Spleen (tissue), 11 donors: ENCODE data around the gene EGFL8. TPM values are rescaled to one million over a fixed set of nuclear protein-coding genes. Genes with fewer than 3 reads are reported as not detected.

Experiments
- DNase-seq: peaks from one replicate; pipeline ENCODE4 v3.0.0-alpha.2; 2020
- H3K27ac ChIP-seq, 8 donors: fragments of 200-600 bp; sonication (generic) in 7 of 8; 1 replicate in 4 of 8; 2 replicates in 4 of 8; pipeline versions ENCODE4 v1.5.0 to v1.8.0; 2016 to 2021; ENCODE audit warnings: inconsistent platforms in 4 of 8, mild to moderate bottlenecking in 4 of 8, moderate library complexity in 1 of 8
- H3K27me3 ChIP-seq, 7 donors: fragments of 200-600 bp; sonication (generic) in 6 of 7; replicated peaks in 1 of 7; 1 replicate in 4 of 7; 2 replicates in 3 of 7; pipeline versions ENCODE4 v1.5.0 to v1.8.0; 2016 to 2021; ENCODE audit warnings: inconsistent platforms in 3 of 7, mild to moderate bottlenecking in 1 of 7
- H3K36me3 ChIP-seq, 6 donors: fragments of 200-600 bp; sonication (generic) in 5 of 6; 1 replicate in 4 of 6; 2 replicates in 2 of 6; pipeline versions ENCODE4 v1.5.0 to v1.8.0; 2016 to 2021; ENCODE audit warnings: inconsistent platforms in 2 of 6
- H3K4me1 ChIP-seq, 6 donors: fragments of 200-600 bp; sonication (generic) in 5 of 6; 1 replicate in 3 of 6; 2 replicates in 3 of 6; pipeline versions ENCODE4 v1.5.0 to v1.8.0; 2016 to 2021; ENCODE audit warnings: inconsistent platforms in 3 of 6
- H3K4me3 ChIP-seq, 8 donors: fragments of 200-600 bp; sonication (generic) in 7 of 8; 1 replicate in 4 of 8; 2 replicates in 4 of 8; pipeline versions ENCODE4 v1.5.0 to v1.8.0; 2016 to 2021; ENCODE audit warnings: inconsistent platforms in 4 of 8, mild to moderate bottlenecking in 4 of 8, moderate library complexity in 2 of 8
- H3K9me3 ChIP-seq, 8 donors: fragments of 200-600 bp; sonication (generic) in 7 of 8; 1 replicate in 4 of 8; 2 replicates in 4 of 8; pipeline versions ENCODE4 v1.5.0 to v1.8.0; 2016 to 2021; ENCODE audit warnings: inconsistent platforms in 4 of 8
- CTCF ChIP-seq, 11 experiments: fragments of 200-600 bp in 7 of 11; fragments of 450-650 bp in 4 of 11; sonication (generic) in 4 of 11; IDR thresholded peaks in 8 of 11; conservative IDR thresholded peaks in 3 of 11; 1 replicate in 7 of 11; 2 replicates in 4 of 11; pipeline versions ENCODE4 v1.4.0 to v1.8.0; 2016 to 2021; ENCODE audit warnings: antibody characterized with exemption in 11 of 11, inconsistent platforms in 4 of 11, mild to moderate bottlenecking in 1 of 11
- POLR2A ChIP-seq, 3 donors: fragments of 450-650 bp; IDR thresholded peaks; one replicate each; pipeline ENCODE4 v1.5.1; 2017; ENCODE audit warnings: antibody characterized with exemption in 3 of 3, mild to moderate bottlenecking in 1 of 3
- POLR2AphosphoS5 ChIP-seq, 3 donors: sonication (generic); formaldehyde crosslinking; IDR thresholded peaks; one replicate each; pipeline ENCODE4 v1.5.1; 2017; ENCODE audit warnings: antibody characterized with exemption in 3 of 3
- WGBS, 5 donors: extraction: QIAGEN DNeasy Blood & Tissue Kit in 3 of 5; methylation state at CpG; one replicate each; pipeline versions ENCODE4 v1.1.5 to v1.1.7; 2013 to 2018; 5-methylcytosine and 5-hydroxymethylcytosine counted together
- intact Hi-C: fragments of 100-400 bp; cut with DNase I; formaldehyde crosslinking; loops from one replicate; pipeline ENCODE4 v1.15.0; 2023; ENCODE audit warnings: low total_unique reads
- polyA plus RNA-seq, 3 donors: library from polyadenylated mRNA; stranded (reverse); fragments of 200-250 nt; gene quantifications; one replicate each; pipeline ENCODE4 v1.2.1, GENCODE V29; 2013
- total RNA-seq, 7 donors: library from RNA; depleted of rRNA in 3 of 7; stranded (reverse); fragments of >200 nt in 3 of 7; fragmentation: NEBNext Ultra II Directional in 4 of 7; extraction: Animal tissue kit (Norgen Biotek cat#: 25700) in 4 of 7; gene quantifications; one replicate each; pipeline versions ENCODE4 v1.1.0 to v1.2.1, GENCODE V29; 2016 to 2021
- donor health status: healthy with polysubstance abuse.
- donor health status: DM: no; HTN: no; CAD: no; lungs with moderate emphysema.
- donor health status: DM: no; HTN: no; CAD: no.
- donor health status: Bipolar disorder and iron deficiency.
- donor health status: healthy.
- donor health status: DM: no; HTN: no; CAD: no.
- donor health status: DM: yes; HTN: yes; CAD: no.

EGFL8 gene
- total and polyA plus RNA-seq, 10 donors, result 4.4 to 32.8 (median 11.9) TPM

- H3K27ac ChIP-seq, result peak within 1 kb of the TSS; percentile 91 to 100 (median 98)
- intact Hi-C loops, result loop anchor here (10.0 kb wide), 1 partner anchor 65 kb away; the partner anchor contains the start of gene ATF6B
Measured at GRCh38 chr6:32190054-32190851, 25.9 kb downstream of the EGFL8 start, which contains the start of gene PBX2. TSS of gene PBX2 (minus strand) at chr6:32190202. CDS start at chr6:32189915, 287 bp downstream.

GRCh38 chr6:32190911-32191677 lies 26.7 kb downstream of the EGFL8 start:
- intact Hi-C loops, result loop anchor here (10.0 kb wide), 1 partner anchor 66 kb away; the partner anchor contains the start of gene ATF6B
- 60 to 76% (median 65%) methylated on average over 8 of the region's 8 CpGs for WGBS, 5 donors
- H3K4me3 ChIP-seq, result peak overlapping the region; percentile 61 to 89 (median 73)

More at GRCh38 chr6:32190054-32190851, 25.9 kb downstream of the EGFL8 start, which contains the start of gene PBX2:
- Histone ChIP-seq H3K27me3 (no peaks in the 10 kb centered on the region), H3K4me3 (peak within 1 kb of the TSS; percentile 61 to 89 (median 73)), H3K9me3 (no peaks in the 10 kb centered on the region), H3K4me1 (peaks cover 62 to 94% (median 83%) of the 10 kb centered on the region in 6 donors), H3K36me3 (peaks cover 0 to 37% (median 21%) of the 10 kb centered on the region in 6 donors)
- 0 to 5% (median 2%) methylated on average over 19 to 23 of the region's 23 CpGs for WGBS, 5 donors
- TF ChIP-seq CTCF (IDR thresholded peaks at IDR 0.05 in 8 of 11, conservative IDR thresholded peaks at IDR 0.05 in 3 of 11) (peak in 1 of 11 experiments; percentile 13), POLR2AphosphoS5 (IDR thresholded peaks at IDR 0.05) (peak; percentile 72 to 92 (median 84)), POLR2A (IDR thresholded peaks at IDR 0.05) (peak in 1 of 3 donors; percentile 58)
- DNase-seq, result peak; percentile 96

GRCh38 chr6:32191696-32192607 lies 27.6 kb downstream of the EGFL8 start:
- TF ChIP-seq CTCF (IDR thresholded peaks at IDR 0.05 in 8 of 11, conservative IDR thresholded peaks at IDR 0.05 in 3 of 11) (peak in 1 of 11 experiments; percentile 12), POLR2AphosphoS5 (IDR thresholded peaks at IDR 0.05) (no peak)
- 31 to 53% (median 36%) methylated on average over 14 to 15 of the region's 15 CpGs for WGBS, 5 donors
- Histone ChIP-seq H3K4me3 (peak overlapping the region; percentile 61 to 89 (median 73)), H3K4me1 (peaks cover 58 to 87% (median 81%) of the 10 kb centered on the region in 6 donors), H3K9me3 (no peaks in the 10 kb centered on the region), H3K36me3 (peaks cover 0 to 23% (median 12%) of the 10 kb centered on the region in 6 donors), H3K27ac (peak overlapping the region; percentile 85 to 100 (median 98)), H3K27me3 (no peaks in the 10 kb centered on the region)
- DNase-seq, result peak; percentile 88
- intact Hi-C loops, result loop anchor here (10.0 kb wide), 1 partner anchor 67 kb away; the partner anchor contains the start of gene ATF6B

More at GRCh38 chr6:32190911-32191677, 26.7 kb downstream of the EGFL8 start:
- DNase-seq, result no peak
- Histone ChIP-seq H3K36me3 (peaks cover 0 to 32% (median 20%) of the 10 kb centered on the region in 6 donors), H3K27ac (peak overlapping the region; percentile 85 to 100 (median 98)), H3K4me1 (peaks cover 62 to 88% (median 83%) of the 10 kb centered on the region in 6 donors), H3K9me3 (no peaks in the 10 kb centered on the region), H3K27me3 (no peaks in the 10 kb centered on the region)
- TF ChIP-seq POLR2AphosphoS5 (IDR thresholded peaks at IDR 0.05) (no peak), POLR2A (IDR thresholded peaks at IDR 0.05) (no peak), CTCF (IDR thresholded peaks at IDR 0.05 in 8 of 11, conservative IDR thresholded peaks at IDR 0.05 in 3 of 11) (no peak)
